Measurements from ENCODE around the gene FKBP11. TPM values are rescaled to one million over a fixed set of nuclear protein-coding genes. Genes with fewer than 3 reads are reported as not detected.

Gene FKBP11
- total and polyA plus RNA-seq, 2 of the 8 experiments (the other 6 are each of a cell fraction or from before 2014, with no cell fraction given) = 45.7 to 65.1 TPM

DNA sequence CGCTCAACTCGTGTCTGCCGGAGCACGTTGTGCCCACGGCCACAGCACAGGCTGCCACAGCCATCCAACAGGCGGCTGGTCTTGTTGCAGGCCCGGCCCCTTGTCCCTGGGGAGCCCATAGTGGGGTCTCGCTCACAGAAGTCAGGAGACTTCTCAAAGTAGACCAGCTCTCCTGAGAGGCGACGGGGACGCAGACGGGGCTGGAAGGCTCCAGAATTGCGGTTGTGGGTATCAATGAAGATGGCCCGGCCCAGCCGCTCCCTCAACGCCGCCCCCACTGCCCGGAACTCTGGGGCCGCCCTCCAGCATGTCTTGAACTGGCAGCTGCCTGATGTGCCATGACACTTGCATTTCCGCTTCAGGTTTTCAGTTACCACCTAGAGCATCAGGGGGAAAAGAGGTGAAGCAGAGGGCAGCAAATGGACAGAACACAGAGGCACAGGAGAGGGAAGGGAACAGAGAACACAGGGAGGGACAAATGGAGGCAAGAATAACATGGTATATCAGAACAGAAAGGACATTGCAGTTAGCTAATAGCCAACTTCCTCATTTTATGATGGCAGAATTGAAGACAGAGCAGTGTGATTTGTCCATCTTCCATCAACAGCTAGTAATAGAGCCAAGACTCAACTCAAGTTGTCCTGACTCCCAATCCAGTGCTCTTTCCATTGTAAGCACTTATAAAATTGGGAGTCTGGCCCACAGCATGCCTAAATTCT, 41.0 kb upstream of the FKBP11 start:
- Histone ChIP-seq H3K4me1 (replicated peaks in 1 of 4; ENCODE audit: control insufficient read depth in 3 of 4, insufficient read depth in 4 of 4, low read length in 3 of 4) (peaks cover 32 to 44% (median 41%) of the 10 kb centered on the region in 4 experiments), H3K9ac (replicated peaks in 1 of 4; ENCODE audit: extremely low read depth in 1 of 4, low read depth in 3 of 4, low read length in 3 of 4) (no peak overlapping the region), H3K79me1 (ENCODE audit: low read depth, low read length) (no peaks in the 10 kb centered on the region), H3K56ac (replicated peaks; ENCODE audit: insufficient read length, low read depth, low read length) (no peak overlapping the region), H2BK120ac (replicated peaks; ENCODE audit: low read depth, low read length) (no peak overlapping the region), H3K4ac (replicated peaks; ENCODE audit: insufficient read length, low read depth, low read length) (no peak overlapping the region), H3K4me3 (ENCODE audit: extremely low read depth in 1 of 4, insufficient read depth in 2 of 4, low read depth in 3 of 4, low read length in 4 of 4) (no peak overlapping the region), H3K4me2 (ENCODE audit: insufficient read depth in 1 of 2, low read depth in 2 of 2, low read length in 2 of 2) (peak overlapping the region; percentile 8 to 34; a peak in 1 of 4 replicates), H4K20me1 (replicated peaks in 1 of 2; ENCODE audit: control insufficient read depth in 1 of 2, insufficient read depth in 2 of 2, low read length in 2 of 2) (peaks cover 0 to 3% of the 10 kb centered on the region in 2 experiments), H4K8ac (ENCODE audit: extremely low read depth, insufficient read depth, low read length) (no peak overlapping the region), H2AFZ (ENCODE audit: low read length) (no peak overlapping the region), H3K23me2 (ENCODE audit: low read depth, low read length) (peaks cover 5% of the 10 kb centered on the region), H2AK5ac (ENCODE audit: low read depth, low read length) (peak overlapping the region; percentile 88; the same call in 1 of the 2 replicates), H3K23ac (ENCODE audit: insufficient read length) (no peak overlapping the region), H3K14ac (ENCODE audit: insufficient read length) (no peak overlapping the region), H4K5ac (ENCODE audit: insufficient read length, low read depth, low read length) (no peak overlapping the region), H2BK12ac (ENCODE audit: low read depth, low read length) (peak overlapping the region; percentile 97; the same call in 1 of the 2 replicates), H3K9me3 (ENCODE audit: insufficient read depth in 2 of 2, low read depth in 1 of 2, low read length in 1 of 2) (no peaks in the 10 kb centered on the region), H2BK20ac (ENCODE audit: low read length) (peak overlapping the region; percentile 93; the same call in 1 of the 2 replicates), H3K27ac (ENCODE audit: low read depth, low read length) (no peak overlapping the region), H3K27me3 (replicated peaks in 1 of 4; ENCODE audit: control insufficient read depth in 3 of 4, extremely low read depth in 1 of 4, insufficient read depth in 3 of 4, low read length in 3 of 4) (peaks cover 20 to 46% (median 44%) of the 10 kb centered on the region in 4 experiments), H3K18ac (ENCODE audit: extremely low read depth, low read length) (peak overlapping the region; percentile 89), H4K91ac (replicated peaks; ENCODE audit: insufficient read length, low read length) (peak overlapping the region; percentile 92), H2BK5ac (ENCODE audit: low read depth, low read length) (peak overlapping the region; percentile 91; the same call in 1 of the 2 replicates), H3K36me3 (ENCODE audit: control insufficient read depth in 2 of 4, insufficient read depth in 4 of 4, low read length in 3 of 4) (no peaks in the 10 kb centered on the region), H2BK15ac (ENCODE audit: low read length) (peak overlapping the region; percentile 97; the same call in 1 of the 2 replicates), H3K79me2 (ENCODE audit: control insufficient read depth in 1 of 2, insufficient read depth in 2 of 2, low read length in 2 of 2) (no peaks in the 10 kb centered on the region)
- CTCF ChIA-PET (ENCODE audit: partially characterized antibody) = interaction anchor here (0.8 to 40.8 kb wide), 12 partner anchors 8 to 151 kb away, joined by 3 to 1336 read pairs (median 7); partner anchors contain the start of genes ARF3, DDN and WNT1
- no peak for TF ChIP-seq KDM1A (IDR thresholded peaks at IDR 0.05; ENCODE audit: borderline replicate concordance, low read length)
- TF ChIP-seq POU5F1 (IDR thresholded peaks at IDR 0.05; ENCODE audit: low read depth, low read length) = no peak
- TF ChIP-seq, protein P1, sequence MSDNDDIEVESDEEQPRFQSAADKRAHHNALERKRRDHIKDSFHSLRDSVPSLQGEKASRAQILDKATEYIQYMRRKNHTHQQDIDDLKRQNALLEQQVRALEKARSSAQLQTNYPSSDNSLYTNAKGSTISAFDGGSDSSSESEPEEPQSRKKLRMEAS (IDR thresholded peaks at IDR 0.05) = no peak
- TF ChIP-seq CREB1 (IDR thresholded peaks at IDR 0.05) = no peak
- no peak for TF ChIP-seq BCL11A (IDR thresholded peaks at IDR 0.05; ENCODE audit: low read depth in 2 of 2, low read length in 2 of 2)
- TF ChIP-seq HDAC6 (IDR thresholded peaks at IDR 0.05; ENCODE audit: low read depth, low read length) = no peak
- POLR2A ChIA-PET (ENCODE audit: partially characterized antibody) = interaction anchor here (0.6 to 6.9 kb wide), 6 partner anchors 9 to 120 kb away, joined by 3 to 65 read pairs (median 4); partner anchors contain the start of genes ARF3 and RND1
- no peak for DNase-seq (ENCODE audit: low read depth in 1 of 2, low spot score in 2 of 2)
- FAIRE-seq = no peak
- 68% methylated on average over 20 of the region's 20 CpGs; no CpG with 5 or more reads in 1 of the 2 experiments for WGBS, 2 experiments (ENCODE audit: extremely low coverage in 1 of 2, insufficient coverage in 1 of 2, insufficient read length in 1 of 2, insufficient replicate concordance in 2 of 2, low coverage in 1 of 2, low lambda C conversion rate in 2 of 2, missing lambda C conversion rate in 1 of 2)

Data from H1 (cell line).